ENCODE results near the gene DRC3. TPM values are rescaled to one million over a fixed set of nuclear protein-coding genes. Genes with fewer than 3 reads are reported as not detected.

DRC3 gene
- polyA plus RNA-seq, 1 donor from 2014 or later: 1.9 TPM

DNA sequence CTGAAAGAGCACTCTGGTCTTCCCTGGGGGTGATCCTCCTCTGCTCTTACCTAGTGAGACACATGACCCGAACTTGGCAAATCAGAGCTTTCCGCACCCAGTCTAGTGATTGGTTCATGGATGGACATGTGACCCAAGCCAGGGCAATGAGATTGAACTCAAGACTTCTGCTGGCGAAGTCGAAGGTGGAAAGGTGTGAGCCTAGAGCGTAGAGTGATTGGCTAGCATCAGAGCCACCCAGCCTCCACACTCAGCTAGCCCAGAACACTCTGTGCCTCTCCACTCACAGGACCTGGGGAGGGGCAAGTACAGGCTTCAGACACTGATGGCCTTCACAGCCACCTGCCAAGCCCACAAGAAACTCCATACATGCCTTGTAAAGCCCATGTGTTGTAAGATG lies 48.7 kb downstream of the DRC3 start:
- no peak overlapping the region for H2AFZ ChIP-seq (ENCODE audit: low read depth, low read length)
- no peaks in the 10 kb centered on the region for H3K79me2 ChIP-seq (replicated peaks; ENCODE audit: insufficient read depth, low read length)
- no peak overlapping the region for H3K4me3 ChIP-seq (ENCODE audit: low read length)
- H3K9me3 ChIP-seq (ENCODE audit: low read length): no peaks in the 10 kb centered on the region
- H4K20me1 ChIP-seq (ENCODE audit: insufficient read depth): no peaks in the 10 kb centered on the region
- no peak overlapping the region for H3K9ac ChIP-seq (ENCODE audit: low read length)
- no peaks in the 10 kb centered on the region for H3K9me2 ChIP-seq (ENCODE audit: insufficient read depth, low read length)
- H3K36me3 ChIP-seq (ENCODE audit: insufficient read depth, low read length): peaks cover 8% of the 10 kb centered on the region
- TF ChIP-seq TAF1 (IDR thresholded peaks at IDR 0.05; ENCODE audit: low read depth): no peak
- no peak for TF ChIP-seq EP300 (conservative IDR thresholded peaks at IDR 0.05; ENCODE audit: poor library complexity, severe bottlenecking)
- no peak for TF ChIP-seq SMC3 (conservative IDR thresholded peaks at IDR 0.05; ENCODE audit: poor library complexity)
- TF ChIP-seq EZH2 (IDR thresholded peaks at IDR 0.05; ENCODE audit: borderline replicate concordance, insufficient read depth, low read length, poor library complexity, severe bottlenecking): no peak
- no peak for TF ChIP-seq MXI1 (conservative IDR thresholded peaks at IDR 0.05; ENCODE audit: poor library complexity, severe bottlenecking)
- TF ChIP-seq, protein P1, sequence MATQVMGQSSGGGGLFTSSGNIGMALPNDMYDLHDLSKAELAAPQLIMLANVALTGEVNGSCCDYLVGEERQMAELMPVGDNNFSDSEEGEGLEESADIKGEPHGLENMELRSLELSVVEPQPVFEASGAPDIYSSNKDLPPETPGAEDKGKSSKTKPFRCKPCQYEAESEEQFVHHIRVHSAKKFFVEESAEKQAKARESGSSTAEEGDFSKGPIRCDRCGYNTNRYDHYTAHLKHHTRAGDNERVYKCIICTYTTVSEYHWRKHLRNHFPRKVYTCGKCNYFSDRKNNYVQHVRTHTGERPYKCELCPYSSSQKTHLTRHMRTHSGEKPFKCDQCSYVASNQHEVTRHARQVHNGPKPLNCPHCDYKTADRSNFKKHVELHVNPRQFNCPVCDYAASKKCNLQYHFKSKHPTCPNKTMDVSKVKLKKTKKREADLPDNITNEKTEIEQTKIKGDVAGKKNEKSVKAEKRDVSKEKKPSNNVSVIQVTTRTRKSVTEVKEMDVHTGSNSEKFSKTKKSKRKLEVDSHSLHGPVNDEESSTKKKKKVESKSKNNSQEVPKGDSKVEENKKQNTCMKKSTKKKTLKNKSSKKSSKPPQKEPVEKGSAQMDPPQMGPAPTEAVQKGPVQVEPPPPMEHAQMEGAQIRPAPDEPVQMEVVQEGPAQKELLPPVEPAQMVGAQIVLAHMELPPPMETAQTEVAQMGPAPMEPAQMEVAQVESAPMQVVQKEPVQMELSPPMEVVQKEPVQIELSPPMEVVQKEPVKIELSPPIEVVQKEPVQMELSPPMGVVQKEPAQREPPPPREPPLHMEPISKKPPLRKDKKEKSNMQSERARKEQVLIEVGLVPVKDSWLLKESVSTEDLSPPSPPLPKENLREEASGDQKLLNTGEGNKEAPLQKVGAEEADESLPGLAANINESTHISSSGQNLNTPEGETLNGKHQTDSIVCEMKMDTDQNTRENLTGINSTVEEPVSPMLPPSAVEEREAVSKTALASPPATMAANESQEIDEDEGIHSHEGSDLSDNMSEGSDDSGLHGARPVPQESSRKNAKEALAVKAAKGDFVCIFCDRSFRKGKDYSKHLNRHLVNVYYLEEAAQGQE (IDR thresholded peaks at IDR 0.05; ENCODE audit: borderline replicate concordance): no peak
- TF ChIP-seq, protein P2, sequence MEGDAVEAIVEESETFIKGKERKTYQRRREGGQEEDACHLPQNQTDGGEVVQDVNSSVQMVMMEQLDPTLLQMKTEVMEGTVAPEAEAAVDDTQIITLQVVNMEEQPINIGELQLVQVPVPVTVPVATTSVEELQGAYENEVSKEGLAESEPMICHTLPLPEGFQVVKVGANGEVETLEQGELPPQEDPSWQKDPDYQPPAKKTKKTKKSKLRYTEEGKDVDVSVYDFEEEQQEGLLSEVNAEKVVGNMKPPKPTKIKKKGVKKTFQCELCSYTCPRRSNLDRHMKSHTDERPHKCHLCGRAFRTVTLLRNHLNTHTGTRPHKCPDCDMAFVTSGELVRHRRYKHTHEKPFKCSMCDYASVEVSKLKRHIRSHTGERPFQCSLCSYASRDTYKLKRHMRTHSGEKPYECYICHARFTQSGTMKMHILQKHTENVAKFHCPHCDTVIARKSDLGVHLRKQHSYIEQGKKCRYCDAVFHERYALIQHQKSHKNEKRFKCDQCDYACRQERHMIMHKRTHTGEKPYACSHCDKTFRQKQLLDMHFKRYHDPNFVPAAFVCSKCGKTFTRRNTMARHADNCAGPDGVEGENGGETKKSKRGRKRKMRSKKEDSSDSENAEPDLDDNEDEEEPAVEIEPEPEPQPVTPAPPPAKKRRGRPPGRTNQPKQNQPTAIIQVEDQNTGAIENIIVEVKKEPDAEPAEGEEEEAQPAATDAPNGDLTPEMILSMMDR (IDR thresholded peaks at IDR 0.05; ENCODE audit: poor library complexity, severe bottlenecking): no peak
- TF ChIP-seq RAD21 (conservative IDR thresholded peaks at IDR 0.05): no peak
- no peak for TF ChIP-seq POLR2AphosphoS5 (IDR thresholded peaks at IDR 0.05)
- no peak overlapping the region for H3K27ac ChIP-seq (ENCODE audit: low read length)
- no peak overlapping the region for H3K4me2 ChIP-seq (ENCODE audit: low read length)
- no peaks in the 10 kb centered on the region for H3K27me3 ChIP-seq (ENCODE audit: insufficient read depth, low read depth, low read length)
- H3F3A ChIP-seq (ENCODE audit: insufficient read depth, low read length, poor library complexity, severe bottlenecking): no peaks in the 10 kb centered on the region

DNA sequence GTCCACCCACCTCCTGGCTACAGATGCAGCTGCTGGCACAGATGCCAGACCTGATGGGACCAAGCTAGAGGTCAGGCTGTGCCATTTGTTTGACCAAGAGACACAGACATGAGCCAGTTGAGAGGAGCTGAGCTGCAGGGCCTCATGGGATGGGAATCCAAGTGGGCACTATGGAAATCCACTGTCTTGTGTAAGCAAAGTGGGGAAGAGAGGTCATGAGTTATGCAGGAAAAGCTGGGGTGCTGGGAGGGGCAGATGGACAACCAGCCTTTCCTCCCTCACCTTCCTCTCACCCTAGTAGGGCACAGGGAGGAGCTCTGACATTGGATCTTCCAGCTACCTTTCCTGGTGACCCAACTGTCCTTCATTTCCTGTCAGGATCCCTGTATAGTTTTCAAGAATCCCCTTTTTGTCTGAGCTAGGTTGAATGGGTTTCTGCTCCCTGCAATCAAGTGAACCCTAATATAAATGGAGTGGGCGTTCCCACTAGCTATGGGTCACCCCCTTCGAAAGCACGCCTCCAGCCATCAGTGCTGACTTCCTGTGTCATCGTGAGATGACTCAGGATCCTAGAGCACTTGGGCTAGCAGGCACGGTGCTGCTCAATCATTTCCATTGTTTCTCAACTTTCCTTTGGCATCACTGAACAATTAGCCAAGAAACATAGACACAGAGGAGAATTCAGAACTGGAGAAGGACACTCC lies 52.7 kb downstream of the DRC3 start:
- H2AFZ ChIP-seq (ENCODE audit: low read depth, low read length): no peak overlapping the region
- H3K9me3 ChIP-seq (ENCODE audit: low read length): no peaks in the 10 kb centered on the region
- H3K9ac ChIP-seq (ENCODE audit: low read length): no peak overlapping the region
- H3K4me2 ChIP-seq (ENCODE audit: low read length): no peak overlapping the region
- TF ChIP-seq SMC3 (conservative IDR thresholded peaks at IDR 0.05; ENCODE audit: poor library complexity) (no peak), POLR2AphosphoS5 (IDR thresholded peaks at IDR 0.05) (no peak), RAD21 (conservative IDR thresholded peaks at IDR 0.05) (no peak), MXI1 (conservative IDR thresholded peaks at IDR 0.05; ENCODE audit: poor library complexity, severe bottlenecking) (no peak), EP300 (conservative IDR thresholded peaks at IDR 0.05; ENCODE audit: poor library complexity, severe bottlenecking) (no peak), EZH2 (IDR thresholded peaks at IDR 0.05; ENCODE audit: borderline replicate concordance, insufficient read depth, low read length, poor library complexity, severe bottlenecking) (no peak), TAF1 (IDR thresholded peaks at IDR 0.05; ENCODE audit: low read depth) (no peak)
- TF ChIP-seq, protein P1 (IDR thresholded peaks at IDR 0.05; ENCODE audit: borderline replicate concordance): no peak
- TF ChIP-seq, protein P2 (IDR thresholded peaks at IDR 0.05; ENCODE audit: poor library complexity, severe bottlenecking): no peak
- no peak overlapping the region for H3K27ac ChIP-seq (ENCODE audit: low read length)
- H3K9me2 ChIP-seq (ENCODE audit: insufficient read depth, low read length): no peaks in the 10 kb centered on the region
- peaks cover 10% of the 10 kb centered on the region for H3K36me3 ChIP-seq (ENCODE audit: insufficient read depth, low read length)
- no peaks in the 10 kb centered on the region for H3K79me2 ChIP-seq (replicated peaks; ENCODE audit: insufficient read depth, low read length)
- no peaks in the 10 kb centered on the region for H4K20me1 ChIP-seq (ENCODE audit: insufficient read depth)
- no peak overlapping the region for H3K4me3 ChIP-seq (ENCODE audit: low read length)
- H3F3A ChIP-seq (ENCODE audit: insufficient read depth, low read length, poor library complexity, severe bottlenecking): no peaks in the 10 kb centered on the region
- no peaks in the 10 kb centered on the region for H3K27me3 ChIP-seq (ENCODE audit: insufficient read depth, low read depth, low read length)

Data from neural cell (in vitro differentiated cells).